ENCODE data around the gene GFRA1.

- TF ChIP-seq CTCF (IDR thresholded peaks at IDR 0.05) (no peak), POLR2A (IDR thresholded peaks at IDR 0.05) (no peak), EP300 (IDR thresholded peaks at IDR 0.05) (no peak)
Measured at GRCh38 chr10:116210588-116211346, 62.2 kb downstream of the GFRA1 start.
